Central memory CD4-positive, alpha-beta T cell (primary cell): Measurements from ENCODE around the gene TMEM187.
A peak's percentile ranks its signal among the peaks of the same experiment; 100 is the strongest.

ENCODE experiments used
- DNase-seq: peaks from one replicate; pipeline ENCODE4 v3.0.0; 2022

TMEM187 gene

GRCh38 chrX:153935326-153935851 is 37.2 kb upstream of the TMEM187 start:
- DNase-seq, result no peak

- DNase-seq, result no peak
These were observed 35.5 kb upstream of the TMEM187 start for GRCh38 chrX:153937056-153937455.

GRCh38 chrX:153938226-153938786 is 34.2 kb upstream of the TMEM187 start:
- no peak for DNase-seq

- DNase-seq, result no peak
These were observed 33.0 kb upstream of the TMEM187 start for GRCh38 chrX:153939573-153939972.

- no peak for DNase-seq
These were observed 31.0 kb upstream of the TMEM187 start for GRCh38 chrX:153941336-153942252.

GRCh38 chrX:153944140-153944799 is 28.3 kb upstream of the TMEM187 start, which contains the start of gene RENBP:
Gene RENBP, minus strand, starts transcription at chrX:153944643. Its CDS starts 33 bp downstream, at chrX:153944610.
- no peak for DNase-seq

GRCh38 chrX:153944800-153945150 is 27.8 kb upstream of the TMEM187 start:
- no peak for DNase-seq

GRCh38 chrX:153945956-153946943 is 26.3 kb upstream of the TMEM187 start:
- no peak for DNase-seq

- peak; percentile 77 for DNase-seq
These were observed 25.4 kb upstream of the TMEM187 start for GRCh38 chrX:153947009-153947769.

- no peak for DNase-seq
These were observed 24.5 kb upstream of the TMEM187 start for GRCh38 chrX:153948002-153948466.

GRCh38 chrX:153948847-153949805 is 23.4 kb upstream of the TMEM187 start:
- no peak for DNase-seq

GRCh38 chrX:153950127-153950526 is 22.4 kb upstream of the TMEM187 start:
- no peak for DNase-seq

- no peak for DNase-seq
These were observed 20.7 kb upstream of the TMEM187 start for GRCh38 chrX:153951683-153952372.

GRCh38 chrX:153952373-153953026 is 20.1 kb upstream of the TMEM187 start:
- DNase-seq, result no peak

GRCh38 chrX:153953342-153953830 is 19.2 kb upstream of the TMEM187 start:
- DNase-seq, result peak; percentile 73

GRCh38 chrX:153953892-153954557 is 18.5 kb upstream of the TMEM187 start:
- DNase-seq, result no peak

GRCh38 chrX:153954558-153955227 is 17.9 kb upstream of the TMEM187 start:
- DNase-seq, result no peak
